NT2/D1 (cell line): ENCODE measurements around the gene CYP2C19.

Experiments used
- DNase-seq: peaks from one replicate; pipeline ENCODE4 v3.0.0-alpha.2; 2011; ENCODE audit warnings: low read depth, low spot score
- H3K27me3 ChIP-seq: 2 replicates; pipeline ENCODE4 v1.6.0; 2011; ENCODE audit warnings: mild to moderate bottlenecking; ENCODE audit not compliant: insufficient read length, insufficient read depth
- H3K36me3 ChIP-seq: 2 replicates; pipeline ENCODE4 v1.6.1; 2011; ENCODE audit warnings: mild to moderate bottlenecking, low read length, mixed read lengths; ENCODE audit not compliant: insufficient read depth, insufficient read length
- H3K4me1 ChIP-seq: 2 replicates; pipeline ENCODE4 v1.5.1; 2011; ENCODE audit not compliant: insufficient read depth, insufficient read length
- H3K4me3 ChIP-seq: 2 replicates; pipeline ENCODE4 v1.5.1; 2011; ENCODE audit warnings: low read depth; ENCODE audit not compliant: insufficient read length
- H3K9ac ChIP-seq: 2 replicates; pipeline ENCODE4 v1.6.0; 2011; ENCODE audit warnings: low read depth; ENCODE audit not compliant: insufficient read length
- H3K9me3 ChIP-seq: 2 replicates; pipeline ENCODE4 v1.5.1; 2011; ENCODE audit warnings: mild to moderate bottlenecking, low read length; ENCODE audit not compliant: insufficient read depth
- SUZ12 ChIP-seq: IDR thresholded peaks from 2 replicates; pipeline ENCODE4 v1.6.1; 2011; ENCODE audit not compliant: insufficient read length, insufficient read depth; ENCODE audit errors: extremely low read depth
- YY1 ChIP-seq: IDR thresholded peaks from 2 replicates; pipeline ENCODE4 v1.6.1; 2011; ENCODE audit not compliant: insufficient read length, insufficient read depth
- ZNF274 ChIP-seq: IDR thresholded peaks from 2 replicates; pipeline ENCODE4 v1.6.1; 2011; ENCODE audit warnings: mild to moderate bottlenecking, low read depth, low read length

The CYP2C19 gene

DNA sequence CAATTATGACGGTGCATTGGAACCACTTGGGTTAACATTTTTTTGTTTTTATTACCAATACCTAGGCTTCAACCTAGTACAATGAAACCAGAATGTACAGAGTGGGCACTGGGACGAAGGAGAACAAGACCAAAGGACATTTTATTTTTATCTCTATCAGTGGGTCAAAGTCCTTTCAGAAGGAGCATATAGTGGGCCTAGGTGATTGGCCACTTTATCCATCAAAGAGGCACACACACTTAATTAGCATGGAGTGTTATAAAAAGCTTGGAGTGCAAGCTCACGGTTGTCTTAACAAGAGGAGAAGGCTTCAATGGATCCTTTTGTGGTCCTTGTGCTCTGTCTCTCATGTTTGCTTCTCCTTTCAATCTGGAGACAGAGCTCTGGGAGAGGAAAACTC is at the start of gene CYP2C19:
TSS of gene CYP2C19 (plus strand) at position 289 of the 400 bp plus-strand sequence. CDS start at position 314, 25 bp downstream.
- Histone ChIP-seq H3K36me3 (no peaks in the 10 kb centered on the region), H3K9ac (no peak within 1 kb of the TSS), H3K27me3 (no peaks in the 10 kb centered on the region), H3K4me1 (peaks cover 2% of the 10 kb centered on the region), H3K9me3 (no peaks in the 10 kb centered on the region), H3K4me3 (no peak within 1 kb of the TSS)
- no peak for TF ChIP-seq ZNF274
- TF ChIP-seq SUZ12: no peak
- TF ChIP-seq YY1: no peak
- DNase-seq: no peak

DNA sequence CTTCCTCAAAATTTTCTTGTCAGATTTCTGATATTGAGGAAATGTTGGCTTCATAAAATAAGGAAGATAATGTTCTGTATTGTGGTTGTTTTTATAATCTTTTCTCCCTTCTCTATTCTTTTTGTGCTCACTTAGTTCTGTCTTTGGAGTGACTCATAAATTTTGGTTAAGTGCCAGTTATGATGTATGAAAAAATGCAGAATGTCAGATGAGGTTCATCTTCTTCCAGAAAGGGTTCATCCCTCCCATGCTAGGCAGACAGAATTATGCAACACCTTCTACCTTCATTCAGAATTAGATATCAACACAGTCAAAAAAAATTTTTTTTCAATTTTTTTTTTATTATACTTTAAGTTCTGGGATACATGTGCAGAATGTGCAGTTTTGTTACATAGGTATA is 36.6 kb upstream of the CYP2C19 start:
- Histone ChIP-seq H3K9me3 (no peaks in the 10 kb centered on the region), H3K9ac (no peak overlapping the region), H3K27me3 (no peaks in the 10 kb centered on the region), H3K4me3 (no peak overlapping the region), H3K4me1 (no peaks in the 10 kb centered on the region), H3K36me3 (no peaks in the 10 kb centered on the region)
- TF ChIP-seq ZNF274: no peak
- TF ChIP-seq YY1: no peak
- TF ChIP-seq SUZ12: no peak
- DNase-seq: no peak

DNA sequence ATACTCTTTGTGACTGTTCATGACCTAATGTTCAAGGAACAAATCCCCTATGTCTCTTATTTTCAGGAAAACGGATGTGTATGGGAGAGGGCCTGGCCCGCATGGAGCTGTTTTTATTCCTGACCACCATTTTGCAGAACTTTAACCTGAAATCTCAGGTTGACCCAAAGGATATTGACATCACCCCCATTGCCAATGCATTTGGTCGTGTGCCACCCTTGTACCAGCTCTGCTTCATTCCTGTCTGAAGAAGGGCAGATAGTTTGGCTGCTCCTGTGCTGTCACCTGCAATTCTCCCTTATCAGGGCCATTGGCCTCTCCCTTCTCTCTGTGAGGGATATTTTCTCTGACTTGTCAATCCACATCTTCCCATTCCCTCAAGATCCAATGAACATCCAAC is 27.3 kb upstream of the CYP2C19 start:
- Histone ChIP-seq H3K27me3 (no peaks in the 10 kb centered on the region), H3K36me3 (no peaks in the 10 kb centered on the region), H3K9ac (no peak overlapping the region), H3K4me3 (no peak overlapping the region), H3K4me1 (no peaks in the 10 kb centered on the region), H3K9me3 (no peaks in the 10 kb centered on the region)
- DNase-seq: no peak
- no peak for TF ChIP-seq SUZ12
- TF ChIP-seq YY1: no peak
- no peak for TF ChIP-seq ZNF274

DNA sequence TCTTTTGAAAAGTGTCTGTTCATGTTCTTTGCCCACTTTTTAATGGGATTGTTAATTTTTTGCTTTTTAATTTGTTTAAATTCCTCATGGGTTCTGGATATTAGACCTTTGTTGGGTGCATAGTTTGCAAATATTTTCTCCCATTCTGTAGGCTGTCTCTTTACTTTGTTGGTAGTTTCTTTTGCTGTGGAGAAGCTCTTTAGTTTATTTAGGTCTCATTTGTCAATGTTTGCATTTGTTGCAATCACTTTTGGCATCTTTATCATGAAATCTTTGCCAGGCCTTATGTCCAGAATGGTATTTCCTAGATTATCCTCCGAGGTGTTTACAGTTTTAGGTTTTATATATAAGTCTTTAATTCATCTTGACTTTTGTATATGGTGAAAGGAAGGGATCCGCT is 23.9 kb upstream of the CYP2C19 start:
- TF ChIP-seq ZNF274 (no peak), SUZ12 (no peak), YY1 (no peak)
- no peak for DNase-seq
- H3K9ac ChIP-seq: no peak overlapping the region
- H3K4me3 ChIP-seq: no peak overlapping the region
- H3K4me1 ChIP-seq: no peaks in the 10 kb centered on the region
- H3K36me3 ChIP-seq: no peaks in the 10 kb centered on the region
- peaks cover 12% of the 10 kb centered on the region; the same call in 1 of the 2 replicates for H3K9me3 ChIP-seq
- H3K27me3 ChIP-seq: no peaks in the 10 kb centered on the region

DNA sequence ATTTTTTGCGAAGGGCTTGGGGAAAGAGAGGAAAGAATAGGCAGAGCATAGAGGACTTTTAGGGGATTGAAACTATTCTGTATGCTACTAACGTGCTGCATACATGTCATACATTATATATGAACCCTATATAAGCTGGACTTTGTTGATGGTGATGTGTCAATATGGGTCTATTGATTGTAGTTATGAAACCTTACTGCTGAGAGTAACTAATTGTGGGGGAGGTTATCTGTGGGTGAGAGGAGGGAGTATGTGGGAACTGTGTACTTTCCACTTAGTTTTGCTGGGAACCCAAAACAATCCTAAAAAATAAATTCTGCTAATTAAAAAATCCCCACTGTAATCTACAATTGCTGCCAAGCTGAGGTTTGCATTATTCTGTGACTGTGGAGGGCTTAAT is 15.3 kb upstream of the CYP2C19 start:
- no peak for DNase-seq
- no peak for TF ChIP-seq YY1
- TF ChIP-seq SUZ12: no peak
- no peak for TF ChIP-seq ZNF274
- H3K9ac ChIP-seq: no peak overlapping the region
- no peaks in the 10 kb centered on the region for H3K27me3 ChIP-seq
- H3K4me1 ChIP-seq: no peaks in the 10 kb centered on the region
- H3K36me3 ChIP-seq: no peaks in the 10 kb centered on the region
- no peak overlapping the region for H3K4me3 ChIP-seq
- peaks cover 29% of the 10 kb centered on the region; the same call in 1 of the 2 replicates for H3K9me3 ChIP-seq

DNA sequence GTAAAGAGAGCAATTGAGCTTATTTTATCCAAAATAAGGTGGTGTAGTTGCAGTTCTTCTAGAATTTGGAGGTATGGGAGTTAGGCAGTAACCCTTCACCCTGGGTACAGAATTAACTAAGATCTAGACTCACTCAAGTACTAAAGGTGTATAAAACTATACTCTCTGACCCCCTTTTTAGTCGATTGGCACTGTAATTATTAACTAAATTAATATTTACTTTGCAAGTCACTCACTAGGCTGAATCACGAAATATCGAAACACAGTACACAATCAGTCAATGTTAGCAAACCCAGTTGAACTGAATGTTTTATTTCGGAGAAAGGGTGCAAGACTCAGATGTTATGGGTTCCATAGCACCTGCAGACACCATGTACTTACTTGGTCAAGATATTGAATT is 14.6 kb upstream of the CYP2C19 start:
- no peaks in the 10 kb centered on the region for H3K4me1 ChIP-seq
- no peaks in the 10 kb centered on the region for H3K36me3 ChIP-seq
- H3K27me3 ChIP-seq: no peaks in the 10 kb centered on the region
- no peak for DNase-seq
- H3K4me3 ChIP-seq: no peak overlapping the region
- no peak overlapping the region for H3K9ac ChIP-seq
- H3K9me3 ChIP-seq: peaks cover 25% of the 10 kb centered on the region; the same call in 1 of the 2 replicates
- no peak for TF ChIP-seq ZNF274
- no peak for TF ChIP-seq YY1
- TF ChIP-seq SUZ12: no peak

DNA sequence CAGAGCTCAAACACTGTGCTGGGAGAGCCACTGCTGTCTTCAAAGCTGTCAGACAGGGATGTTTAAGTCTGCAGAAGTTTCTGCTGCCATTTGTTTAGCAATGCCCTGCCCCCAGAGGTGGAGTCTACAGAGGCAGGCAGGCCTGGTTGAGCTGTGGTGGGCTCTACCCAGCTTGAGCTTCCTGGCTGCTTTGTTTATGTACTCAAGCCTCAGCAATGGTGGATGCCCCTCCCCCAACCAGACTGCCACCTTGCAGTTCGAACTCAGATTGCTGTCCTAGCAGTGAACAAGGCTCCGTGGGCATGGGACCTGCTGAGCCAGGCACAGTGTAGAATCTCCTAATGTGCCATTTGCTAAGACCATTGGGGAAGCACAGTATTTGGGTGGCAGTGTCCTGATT is 4.6 kb upstream of the CYP2C19 start:
- TF ChIP-seq ZNF274: no peak
- no peak for TF ChIP-seq YY1
- no peak for TF ChIP-seq SUZ12
- DNase-seq: peak; percentile 16
- Histone ChIP-seq H3K27me3 (no peaks in the 10 kb centered on the region), H3K9me3 (no peaks in the 10 kb centered on the region), H3K9ac (no peak overlapping the region), H3K36me3 (no peaks in the 10 kb centered on the region), H3K4me1 (peaks cover 2% of the 10 kb centered on the region), H3K4me3 (no peak overlapping the region)
